ENCODE measurements around the gene FAM149B1. TPM values are rescaled to one million over a fixed set of nuclear protein-coding genes. Genes with fewer than 3 reads are reported as not detected.

FAM149B1 gene
- total RNA-seq, 1 experiment from 2014 or later = 14.1 TPM

- Histone ChIP-seq H3K36me3 (ENCODE audit: control insufficient read depth, insufficient read depth, low read length) (peaks cover 1% of the 10 kb centered on the region; the same call in 1 of the 2 replicates), H3K27me3 (replicated peaks; ENCODE audit: control insufficient read depth, insufficient read depth, low read length) (no peaks in the 10 kb centered on the region), H3K4me1 (no peaks in the 10 kb centered on the region), H3K9me3 (no peaks in the 10 kb centered on the region), H3K4me3 (ENCODE audit: low read depth, low read length) (no peak overlapping the region)
- H3K27me3 Mint-ChIP-seq (ENCODE audit: insufficient read depth, unreplicated experiment) = no peaks in the 10 kb centered on the region
- H3K27ac Mint-ChIP-seq (ENCODE audit: unreplicated experiment) = no peak overlapping the region
- DNase-seq = no peak
- TF ChIP-seq CTCF (IDR thresholded peaks at IDR 0.05; ENCODE audit: insufficient read depth in 1 of 2, low read depth in 1 of 2, low read length in 1 of 2, severe bottlenecking in 1 of 2, unreplicated experiment in 1 of 2) = no peak
- no peaks in the 10 kb centered on the region for H3K9me3 Mint-ChIP-seq (ENCODE audit: unreplicated experiment)
- ChIA-PET POLR2A (interaction anchor here (1.5 kb wide), 1 partner anchor 17 kb away, joined by 3 read pairs; the partner anchor contains the start of gene DNAJC9), CTCF (no interaction called here)
- BruUV-seq (replicated peaks) = no TSS peak
- intact Hi-C loops (cut with micrococcal nuclease; ENCODE audit: unreplicated experiment) = no loop called here
- no peaks in the 10 kb centered on the region for H3K4me1 Mint-ChIP-seq (ENCODE audit: low read depth, unreplicated experiment)
- H3K36me3 Mint-ChIP-seq (ENCODE audit: insufficient read depth, unreplicated experiment) = peaks cover 32% of the 10 kb centered on the region
- H3K4me3 Mint-ChIP-seq (ENCODE audit: unreplicated experiment) = no peak overlapping the region
Observed at GRCh38 chr10:73229567-73229966, 61.6 kb downstream of the FAM149B1 start.

GRCh38 chr10:73232887-73233286, 65.0 kb downstream of the FAM149B1 start:
- H3K27ac Mint-ChIP-seq (ENCODE audit: unreplicated experiment) = no peak overlapping the region
- DNase-seq = peak in 1 of 2 experiments; percentile 19
- Histone ChIP-seq H3K4me3 (ENCODE audit: low read depth, low read length) (no peak overlapping the region), H3K36me3 (ENCODE audit: control insufficient read depth, insufficient read depth, low read length) (peaks cover 4% of the 10 kb centered on the region), H3K27me3 (replicated peaks; ENCODE audit: control insufficient read depth, insufficient read depth, low read length) (no peaks in the 10 kb centered on the region), H3K9me3 (no peaks in the 10 kb centered on the region), H3K4me1 (no peaks in the 10 kb centered on the region)
- ChIA-PET POLR2A (no interaction called here), CTCF (interaction anchor here (0.5 to 1.4 kb wide), 2 partner anchors 19 to 137 kb away, joined by 5 to 10 read pairs; partner anchors contain the start of gene MRPS16)
- no peaks in the 10 kb centered on the region for H3K9me3 Mint-ChIP-seq (ENCODE audit: unreplicated experiment)
- no TSS peak for BruUV-seq (replicated peaks)
- no peaks in the 10 kb centered on the region for H3K4me1 Mint-ChIP-seq (ENCODE audit: low read depth, unreplicated experiment)
- H3K27me3 Mint-ChIP-seq (ENCODE audit: insufficient read depth, unreplicated experiment) = no peaks in the 10 kb centered on the region
- H3K4me3 Mint-ChIP-seq (ENCODE audit: unreplicated experiment) = no peak overlapping the region
- intact Hi-C loops (cut with micrococcal nuclease; ENCODE audit: unreplicated experiment) = no loop called here
- peak; percentile 16 to 43 for TF ChIP-seq CTCF (IDR thresholded peaks at IDR 0.05; ENCODE audit: insufficient read depth in 1 of 2, low read depth in 1 of 2, low read length in 1 of 2, severe bottlenecking in 1 of 2, unreplicated experiment in 1 of 2)
- peaks cover 62% of the 10 kb centered on the region for H3K36me3 Mint-ChIP-seq (ENCODE audit: insufficient read depth, unreplicated experiment)

GRCh38 chr10:73233883-73234282, 66.0 kb downstream of the FAM149B1 start:
- H3K36me3 ChIP-seq (ENCODE audit: control insufficient read depth, insufficient read depth, low read length) = peaks cover 4% of the 10 kb centered on the region
- H3K27me3 Mint-ChIP-seq (ENCODE audit: insufficient read depth, unreplicated experiment) = no peaks in the 10 kb centered on the region
- H3K27ac Mint-ChIP-seq (ENCODE audit: unreplicated experiment) = no peak overlapping the region
- no peaks in the 10 kb centered on the region for H3K4me1 ChIP-seq
- H3K4me3 ChIP-seq (ENCODE audit: low read depth, low read length) = no peak overlapping the region
- no peak for DNase-seq
- peaks cover 71% of the 10 kb centered on the region for H3K36me3 Mint-ChIP-seq (ENCODE audit: insufficient read depth, unreplicated experiment)
- H3K9me3 Mint-ChIP-seq (ENCODE audit: unreplicated experiment) = no peaks in the 10 kb centered on the region
- BruUV-seq (replicated peaks) = no TSS peak
- ChIA-PET POLR2A (interaction anchor here (2.9 kb wide), 1 partner anchor 13 kb away, joined by 9 read pairs; the partner anchor contains the start of gene DNAJC9), CTCF (no interaction called here)
- TF ChIP-seq CTCF (IDR thresholded peaks at IDR 0.05; ENCODE audit: insufficient read depth in 1 of 2, low read depth in 1 of 2, low read length in 1 of 2, severe bottlenecking in 1 of 2, unreplicated experiment in 1 of 2) = no peak
- no peak overlapping the region for H3K4me3 Mint-ChIP-seq (ENCODE audit: unreplicated experiment)
- intact Hi-C loops (cut with micrococcal nuclease; ENCODE audit: unreplicated experiment) = no loop called here
- H3K4me1 Mint-ChIP-seq (ENCODE audit: low read depth, unreplicated experiment) = no peaks in the 10 kb centered on the region
- no peaks in the 10 kb centered on the region for H3K27me3 ChIP-seq (replicated peaks; ENCODE audit: control insufficient read depth, insufficient read depth, low read length)
- no peaks in the 10 kb centered on the region for H3K9me3 ChIP-seq
